SK-MEL-5 (cell line): ENCODE data around the gene ZDHHC24. TPM values are rescaled to one million over a fixed set of nuclear protein-coding genes. Genes with fewer than 3 reads are reported as not detected.
A peak's percentile ranks its signal among the peaks of the same experiment; 100 is the strongest.
"Not testable (repeated sequence)": the region's sequence is repeated elsewhere in the genome, so short reads cannot be mapped to it uniquely, and the experiment has no call there.

ENCODE experiments used
- DNase-seq: peaks from one replicate; pipeline ENCODE4 v3.0.0-alpha.2; 2016; ENCODE audit warnings: low read depth, low spot score
- in situ Hi-C: cut with HindIII; loops from 2 replicates; pipeline ENCODE4 v1.10.0; 2016; ENCODE audit warnings: low sequenced_read_pairs, high pct_unique_total_duplicates, low pct_unique_long_range_greater_than_20kb
- polyA plus RNA-seq, 2 experiments: library from polyadenylated mRNA; depleted of rRNA; stranded (reverse); fragments of >200 nt; gene quantifications; 2 replicates each; pipeline ENCODE4 v1.2.3, GENCODE V29; 2015
- total RNA-seq: library from RNA; depleted of rRNA; stranded (reverse); fragments of >200 nt; shearing (Covaris generic); gene quantifications from 2 replicates; pipeline ENCODE4 v1.2.3, GENCODE V29; 2014; rRNA removed

Gene ZDHHC24, protein sequence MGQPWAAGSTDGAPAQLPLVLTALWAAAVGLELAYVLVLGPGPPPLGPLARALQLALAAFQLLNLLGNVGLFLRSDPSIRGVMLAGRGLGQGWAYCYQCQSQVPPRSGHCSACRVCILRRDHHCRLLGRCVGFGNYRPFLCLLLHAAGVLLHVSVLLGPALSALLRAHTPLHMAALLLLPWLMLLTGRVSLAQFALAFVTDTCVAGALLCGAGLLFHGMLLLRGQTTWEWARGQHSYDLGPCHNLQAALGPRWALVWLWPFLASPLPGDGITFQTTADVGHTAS
- total RNA-seq, result 19.6 and 26.8 TPM in 2 replicates
- 42.1 and 55.3 TPM in 2 replicates for polyA plus RNA-seq (2015; cell fraction: cytosol; rRNA removed)
- polyA plus RNA-seq (2015; cell fraction: nucleus; rRNA removed), result 6.6 and 17.9 TPM in 2 replicates

DNA sequence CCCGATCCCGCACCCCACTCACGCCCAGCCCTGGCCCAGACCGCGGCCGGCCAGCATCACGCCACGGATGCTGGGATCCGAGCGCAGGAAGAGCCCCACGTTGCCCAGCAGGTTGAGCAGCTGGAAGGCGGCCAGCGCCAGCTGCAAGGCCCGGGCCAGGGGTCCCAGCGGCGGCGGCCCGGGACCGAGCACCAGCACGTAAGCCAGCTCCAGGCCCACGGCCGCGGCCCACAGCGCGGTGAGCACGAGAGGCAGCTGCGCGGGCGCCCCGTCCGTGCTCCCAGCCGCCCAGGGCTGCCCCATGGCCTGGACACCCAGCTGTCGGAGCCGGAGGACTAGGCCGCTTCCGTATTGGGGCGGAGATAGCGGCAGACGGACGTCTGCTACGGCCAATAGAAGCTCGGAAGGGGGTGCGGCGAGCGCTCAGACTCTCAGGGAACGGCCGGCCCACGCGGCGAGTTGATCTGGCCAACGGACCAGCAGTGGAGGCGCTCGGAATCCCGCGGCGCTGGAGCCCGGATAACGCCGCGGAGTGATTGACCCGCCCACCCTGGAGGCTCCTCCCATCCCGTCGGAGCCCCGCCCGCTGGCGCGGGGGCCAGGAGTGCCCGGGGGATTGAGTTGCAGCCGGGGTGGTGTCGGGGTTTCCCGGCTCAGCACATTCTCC, at the start of gene ZDHHC24:
TSS of gene ZDHHC24 (minus strand) at position 348 of the 667 bp plus-strand sequence. CDS start at position 303, 45 bp downstream.
- DNase-seq, result peak; percentile 94
- in situ Hi-C loops, result no loop called here

GRCh38 chr11:66595245-66595904, 49.5 kb upstream of the ZDHHC24 start:
- in situ Hi-C loops, result no loop called here
- peak; percentile 18 for DNase-seq

DNA sequence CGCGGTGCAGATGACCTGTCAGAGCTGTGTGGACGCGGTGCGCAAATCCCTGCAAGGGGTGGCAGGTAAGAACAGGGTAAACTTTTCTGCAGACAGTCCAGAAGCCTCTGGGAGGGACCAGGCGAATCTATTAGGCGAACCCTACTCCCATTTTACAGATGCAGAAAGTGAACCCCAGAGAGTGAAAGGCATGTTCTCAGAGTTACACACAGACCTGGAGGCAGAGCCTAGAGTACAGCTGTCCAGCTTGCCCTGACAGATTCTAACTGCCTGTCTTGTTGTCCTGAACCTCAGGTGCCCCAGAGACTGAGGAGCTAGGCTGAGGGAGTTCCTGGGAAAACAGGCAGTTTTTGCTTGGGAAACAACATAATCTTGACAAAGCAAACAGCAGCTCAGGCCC, 47.8 kb upstream of the ZDHHC24 start:
- in situ Hi-C loops, result no loop called here
- DNase-seq, result no peak

DNA sequence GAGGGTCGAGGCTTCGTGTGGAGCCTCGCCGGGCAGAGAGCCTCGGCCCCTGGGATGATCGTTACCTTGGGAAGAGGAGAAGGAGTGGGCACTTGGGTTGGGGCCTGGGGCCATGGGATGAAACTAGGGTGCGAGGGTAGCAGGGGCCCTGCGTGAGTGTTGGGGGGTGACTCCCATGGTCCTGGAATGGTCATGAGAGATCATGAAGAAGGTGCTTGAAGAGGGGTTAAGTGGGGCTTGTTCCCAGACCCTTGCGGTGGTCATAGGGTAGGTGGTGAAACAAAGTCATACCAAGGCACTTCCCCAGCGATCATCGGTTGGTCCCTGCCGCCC, 47.4 kb upstream of the ZDHHC24 start:
- in situ Hi-C loops, result no loop called here
- DNase-seq, result no peak

- in situ Hi-C loops, result no loop called here
- peak; percentile 92 for DNase-seq
Measured at GRCh38 chr11:66592457-66593302, 46.8 kb upstream of the ZDHHC24 start, which contains the start of the genes CCDC87 and CCS. CCDC87 (minus strand) TSS chr11:66593063; CDS start chr11:66593015, 48 bp downstream. CCS (plus strand) TSS chr11:66593185; CDS start chr11:66593262, 77 bp downstream.

DNA sequence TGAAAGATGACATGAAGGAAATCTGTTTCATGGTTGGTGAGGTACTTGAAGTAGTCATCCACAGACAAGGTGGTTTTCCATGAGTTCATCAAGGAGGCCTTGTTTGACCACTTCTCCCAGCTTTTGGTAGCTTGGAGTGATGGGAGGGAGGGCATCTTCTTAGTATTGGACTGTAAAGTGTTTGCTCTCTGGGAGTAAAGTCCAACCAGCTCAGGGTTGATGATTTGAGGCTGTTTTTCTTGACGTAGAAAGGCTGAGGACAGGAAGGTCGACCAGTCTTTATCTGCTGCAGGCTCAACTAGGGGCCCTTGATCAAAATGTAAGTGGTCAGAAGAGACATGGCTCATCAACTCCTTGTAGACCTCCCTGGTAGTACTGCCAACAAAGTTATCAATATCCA, 45.3 kb upstream of the ZDHHC24 start:
- in situ Hi-C loops, result no loop called here
- DNase-seq, result no peak

DNA sequence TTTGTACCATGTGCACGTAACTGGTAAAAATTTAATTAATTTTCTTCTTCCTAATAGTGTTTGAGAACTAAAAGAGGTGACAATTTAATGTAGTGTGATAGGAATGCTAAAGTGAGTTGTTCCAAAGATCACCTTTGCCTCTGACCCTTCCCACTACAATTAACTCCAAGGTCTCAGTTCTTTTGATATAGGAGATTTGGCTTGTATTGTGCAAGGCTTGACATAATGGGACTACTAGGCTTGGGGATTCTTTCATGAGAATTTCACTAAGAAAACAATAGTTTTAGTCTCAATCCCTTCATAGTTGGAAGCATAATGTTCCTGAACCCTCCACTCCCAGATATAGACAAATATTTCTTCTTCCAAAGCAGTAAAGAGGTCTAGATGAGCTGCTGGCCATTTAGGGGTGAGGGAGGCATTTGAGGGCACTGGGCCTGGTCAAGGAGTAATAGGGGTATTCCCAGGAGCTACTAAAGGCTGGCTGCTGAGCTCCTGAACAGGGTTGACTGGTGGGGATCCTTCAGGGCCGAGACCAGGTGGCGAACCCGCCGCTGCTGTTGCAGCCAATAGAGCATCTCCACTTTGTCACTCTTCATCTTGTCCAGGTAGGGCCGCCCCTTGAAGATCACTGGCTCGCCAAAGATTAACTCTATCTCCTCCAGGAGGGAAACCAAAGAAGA, 44.3 kb upstream of the ZDHHC24 start:
- in situ Hi-C loops, result no loop called here
- DNase-seq, result no peak

- in situ Hi-C loops, DNase-seq: not testable (repeated sequence)
Measured at GRCh38 chr11:66589315-66589714, 43.5 kb upstream of the ZDHHC24 start.

- DNase-seq, result no peak
- in situ Hi-C loops, result no loop called here
Measured at GRCh38 chr11:66586136-66586535, 40.3 kb upstream of the ZDHHC24 start.

GRCh38 chr11:66585447-66585846, 39.6 kb upstream of the ZDHHC24 start:
- DNase-seq, in situ Hi-C loops: not testable (repeated sequence)

GRCh38 chr11:66582565-66583147, 36.8 kb upstream of the ZDHHC24 start:
- DNase-seq, in situ Hi-C loops: not testable (repeated sequence)

DNA sequence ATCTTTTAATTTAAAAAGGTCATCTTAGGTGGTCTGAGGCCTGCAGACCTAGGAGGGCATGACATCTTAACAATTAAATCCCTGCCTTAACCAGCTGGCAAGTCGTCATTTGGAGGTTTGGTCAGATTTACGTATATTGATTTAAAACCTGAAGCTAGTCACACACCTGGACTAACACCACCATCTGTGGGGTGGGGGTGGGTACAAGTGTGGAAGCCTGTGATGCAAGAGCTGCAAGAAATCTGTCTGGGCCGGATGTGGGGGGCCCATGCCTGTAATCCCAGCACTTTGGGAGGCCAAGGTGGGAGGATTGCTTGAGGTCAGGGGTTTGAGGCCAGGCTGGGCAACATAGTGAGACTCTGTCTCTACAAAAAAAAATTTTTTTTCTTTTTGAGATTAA, 35.4 kb upstream of the ZDHHC24 start:
- DNase-seq, result no peak
- in situ Hi-C loops, result no loop called here

DNA sequence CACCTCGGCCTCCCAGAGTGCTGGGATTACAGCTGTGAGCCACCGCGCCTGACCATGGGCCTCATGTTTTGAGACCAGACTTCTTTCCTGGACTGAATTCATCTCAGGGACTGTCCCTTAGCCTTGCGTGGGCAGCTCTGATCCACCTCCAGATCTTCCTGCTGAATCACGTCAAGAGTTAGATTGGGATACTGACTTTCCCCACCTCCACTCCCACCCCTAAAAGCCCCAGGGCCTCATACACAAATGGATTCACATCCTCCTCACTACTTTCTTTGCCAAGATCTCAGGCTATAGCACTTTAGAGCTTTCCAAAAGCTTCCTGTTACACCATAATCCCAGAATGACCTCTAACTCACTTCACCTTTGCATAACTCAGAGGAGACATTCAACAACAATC, 35.0 kb upstream of the ZDHHC24 start:
- in situ Hi-C loops, result no loop called here

GRCh38 chr11:66579017-66579606, 33.3 kb upstream of the ZDHHC24 start:
- in situ Hi-C loops, result no loop called here
- peak; percentile 64 for DNase-seq

More for the DNA sequence above, 35.0 kb upstream of the ZDHHC24 start:
- DNase-seq, result no peak

DNA sequence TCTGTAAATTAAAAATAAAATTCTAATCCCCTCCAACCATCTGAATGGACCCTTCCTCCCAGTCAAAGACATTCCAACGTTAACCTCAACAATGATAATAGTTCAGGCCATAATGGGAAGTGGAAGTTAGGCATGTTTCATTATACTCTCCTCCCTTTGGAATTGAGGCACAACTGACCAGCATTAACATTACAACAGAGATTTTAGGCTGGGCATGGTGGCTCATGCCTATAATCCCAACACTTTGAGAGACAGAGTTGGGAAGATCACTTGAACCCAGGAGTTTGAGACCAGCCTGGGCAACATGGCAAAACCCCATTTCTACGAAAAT, 25.0 kb upstream of the ZDHHC24 start:
- in situ Hi-C loops, result no loop called here

GRCh38 chr11:66570079-66570849, 24.4 kb upstream of the ZDHHC24 start:
- in situ Hi-C loops, result no loop called here
- no peak for DNase-seq

More for the DNA sequence above, 25.0 kb upstream of the ZDHHC24 start:
- no peak for DNase-seq
